Skeletal muscle satellite cell (primary cell): Measurements from ENCODE around the gene MAP2.
A peak's percentile ranks its signal among the peaks of the same experiment; 100 is the strongest.

Experiments
- H3K27me3 ChIP-seq: 2 replicates; pipeline ENCODE4 v1.7.0; 2013; ENCODE audit warnings: low read length; ENCODE audit not compliant: control insufficient read depth, insufficient read depth
- H3K36me3 ChIP-seq: 2 replicates; pipeline ENCODE4 v1.7.0; 2013; ENCODE audit warnings: mild to moderate bottlenecking, control low read depth, low read length; ENCODE audit not compliant: insufficient read depth
- H3K4me1 ChIP-seq: 2 replicates; pipeline ENCODE4 v1.7.0; 2013; ENCODE audit warnings: low read length; ENCODE audit not compliant: control insufficient read depth, insufficient read depth
- H3K4me2 ChIP-seq: 2 replicates; pipeline ENCODE4 v1.7.0; 2013; ENCODE audit warnings: mild to moderate bottlenecking, low read length
- H3K4me3 ChIP-seq: 2 replicates; pipeline ENCODE4 v1.7.0; 2013; ENCODE audit warnings: low read length
- H3K9ac ChIP-seq: 2 replicates; pipeline ENCODE4 v1.7.0; 2013; ENCODE audit warnings: mild to moderate bottlenecking, low read depth, low read length, moderate library complexity
- H3K9me3 ChIP-seq: replicated peaks from 2 replicates; pipeline ENCODE4 v1.7.0; 2013; ENCODE audit warnings: mild to moderate bottlenecking, control low read depth, low read length

The MAP2 gene

DNA sequence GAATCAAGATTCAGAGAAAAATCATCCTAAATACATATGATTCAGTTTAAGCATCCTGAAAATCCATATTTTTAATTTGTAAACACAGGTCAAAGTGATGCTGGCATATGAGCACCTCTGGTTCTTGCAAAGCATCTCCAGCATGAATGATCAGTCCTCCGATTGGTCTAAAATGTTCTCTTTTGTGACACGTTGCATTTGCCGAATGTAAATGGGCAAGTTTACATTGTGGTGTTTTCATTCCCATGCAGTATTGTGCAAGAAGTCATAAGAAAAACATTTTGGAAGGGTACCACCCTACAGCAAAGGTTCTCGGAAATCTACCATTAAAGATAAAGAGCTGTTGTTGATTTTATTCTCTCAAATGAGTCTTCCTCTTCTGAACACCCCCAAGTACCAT lies 239.8 kb downstream of the MAP2 start:
- Histone ChIP-seq H3K4me2 (peak overlapping the region; percentile 73), H3K27me3 (no peaks in the 10 kb centered on the region), H3K4me1 (peaks cover 10% of the 10 kb centered on the region), H3K4me3 (no peak overlapping the region), H3K9me3 (no peaks in the 10 kb centered on the region), H3K9ac (no peak overlapping the region), H3K36me3 (no peaks in the 10 kb centered on the region)

DNA sequence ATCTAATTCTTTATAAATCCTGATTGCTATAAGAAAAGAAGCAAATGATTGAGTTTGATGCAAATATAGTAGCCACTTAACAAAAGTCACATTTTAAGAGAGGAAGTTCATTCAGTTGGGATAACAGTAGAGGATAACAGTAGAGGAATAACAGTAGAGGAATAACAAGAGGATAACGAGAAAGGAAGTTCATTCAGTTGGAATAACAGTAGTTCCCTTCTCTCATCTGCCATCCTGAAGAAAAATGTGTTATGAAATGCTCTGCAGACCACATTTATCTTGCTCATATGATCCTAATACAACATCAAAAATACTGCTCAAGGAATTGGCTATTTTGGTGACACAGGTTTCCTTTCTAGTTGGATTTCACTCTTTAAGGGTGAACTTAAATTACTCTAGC lies 242.4 kb downstream of the MAP2 start:
- H3K9me3 ChIP-seq = no peaks in the 10 kb centered on the region
- H3K36me3 ChIP-seq = no peaks in the 10 kb centered on the region
- H3K4me1 ChIP-seq = peaks cover 10% of the 10 kb centered on the region
- no peaks in the 10 kb centered on the region for H3K27me3 ChIP-seq
- no peak overlapping the region for H3K9ac ChIP-seq
- no peak overlapping the region for H3K4me3 ChIP-seq
- no peak overlapping the region for H3K4me2 ChIP-seq

DNA sequence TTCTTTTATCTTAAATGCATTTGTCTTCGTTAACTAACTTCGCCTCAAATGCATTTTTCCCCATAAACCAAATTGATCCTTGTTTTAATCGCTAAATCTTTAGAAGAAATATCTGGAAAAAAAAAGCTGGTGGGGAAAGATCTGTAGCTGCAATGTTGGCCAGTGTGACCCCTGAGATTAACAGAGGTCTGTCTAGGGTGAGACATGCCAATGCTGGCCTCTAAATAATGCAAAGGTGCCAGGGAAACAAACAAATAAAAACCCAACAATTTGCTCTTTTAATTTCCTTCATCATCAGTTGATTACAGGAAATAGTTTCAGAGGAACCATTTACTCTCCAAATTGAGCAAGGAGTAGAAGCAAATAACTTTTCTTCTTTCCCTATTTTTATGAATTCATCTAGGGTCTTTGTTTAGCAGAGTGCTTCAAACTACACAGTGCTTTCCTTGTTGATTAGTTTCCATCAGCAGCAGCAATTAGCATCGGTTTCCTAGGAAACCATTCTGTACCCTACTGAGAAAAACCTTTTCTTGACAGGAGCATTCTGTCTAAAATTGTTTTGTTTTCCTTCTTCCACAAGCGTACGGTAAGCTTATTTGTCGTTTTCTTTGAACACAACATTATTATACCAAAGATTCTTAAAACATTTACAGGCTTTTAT lies 247.3 kb downstream of the MAP2 start:
- H3K9me3 ChIP-seq = no peaks in the 10 kb centered on the region
- H3K27me3 ChIP-seq = no peaks in the 10 kb centered on the region
- no peaks in the 10 kb centered on the region for H3K36me3 ChIP-seq
- H3K4me3 ChIP-seq = no peak overlapping the region
- H3K4me2 ChIP-seq = no peak overlapping the region
- no peaks in the 10 kb centered on the region for H3K4me1 ChIP-seq
- no peak overlapping the region for H3K9ac ChIP-seq

DNA sequence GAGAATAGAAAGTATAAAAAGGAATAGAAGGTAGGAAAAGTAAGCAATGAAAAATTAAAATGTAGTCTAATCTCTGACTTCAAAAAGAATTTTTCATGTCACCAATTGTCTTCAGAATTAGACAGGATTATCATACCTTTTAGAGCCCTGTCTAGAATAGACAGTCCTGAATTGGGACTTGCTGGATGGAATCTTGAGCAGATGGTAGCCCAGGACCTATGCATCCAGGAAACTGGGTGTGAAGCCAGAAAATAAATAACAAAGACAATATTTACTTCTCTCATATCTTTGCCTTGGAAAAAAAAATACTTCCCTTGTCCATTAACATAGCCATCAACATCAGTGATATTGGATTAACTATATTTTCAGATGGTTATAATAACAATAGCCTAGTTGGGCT lies 250.0 kb downstream of the MAP2 start:
- Histone ChIP-seq H3K36me3 (no peaks in the 10 kb centered on the region), H3K4me3 (no peak overlapping the region), H3K9me3 (no peaks in the 10 kb centered on the region), H3K4me2 (no peak overlapping the region), H3K9ac (no peak overlapping the region), H3K27me3 (no peaks in the 10 kb centered on the region), H3K4me1 (no peaks in the 10 kb centered on the region)

DNA sequence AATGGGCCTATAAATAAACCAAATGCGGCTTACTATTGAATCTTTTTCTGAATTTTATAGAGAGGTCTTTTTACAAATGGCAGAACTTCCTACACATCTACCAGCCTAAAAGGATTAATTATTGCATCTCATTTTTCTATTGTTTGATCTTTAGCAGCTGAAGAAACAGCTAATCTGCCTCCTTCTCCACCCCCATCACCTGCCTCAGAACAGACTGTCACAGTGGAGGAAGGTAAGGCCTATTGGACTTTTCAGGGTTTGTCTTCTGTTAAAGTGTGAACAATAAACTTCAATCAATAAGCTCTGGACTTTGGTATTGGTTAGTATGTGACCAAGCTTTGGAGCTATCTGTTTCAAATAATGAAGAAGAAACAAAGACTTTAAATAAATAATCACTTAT lies 256.7 kb downstream of the MAP2 start:
- H3K27me3 ChIP-seq = no peaks in the 10 kb centered on the region
- no peak overlapping the region for H3K4me2 ChIP-seq
- H3K9ac ChIP-seq = no peak overlapping the region

DNA sequence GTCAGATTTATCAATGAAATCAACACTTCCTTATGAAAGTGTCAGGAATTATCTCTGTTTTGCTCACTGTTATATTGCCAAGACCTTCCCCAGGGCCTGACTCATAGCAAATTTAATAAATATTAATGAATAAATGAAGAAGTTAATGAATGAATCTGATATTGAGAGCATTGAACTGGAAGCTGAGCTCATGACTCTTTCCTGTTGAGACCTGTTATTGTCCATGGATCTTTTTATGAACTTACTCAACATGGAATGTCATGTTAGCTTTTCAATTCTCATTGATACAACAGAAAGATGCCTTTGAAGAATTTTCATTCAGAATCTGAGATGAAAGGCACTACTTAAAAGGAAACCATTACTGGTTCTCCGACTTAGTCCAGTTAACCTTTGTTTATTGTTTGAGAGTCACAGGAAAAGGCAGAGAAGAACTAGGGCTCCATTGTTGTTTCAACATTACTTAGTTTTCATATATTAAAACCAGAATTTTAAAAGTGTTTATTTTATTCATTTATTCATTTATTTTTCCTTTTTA lies 257.4 kb downstream of the MAP2 start:
- Histone ChIP-seq H3K9me3 (no peaks in the 10 kb centered on the region), H3K9ac (no peak overlapping the region)

More for the DNA sequence above, 256.7 kb downstream of the MAP2 start:
- Histone ChIP-seq H3K9me3 (no peaks in the 10 kb centered on the region), H3K36me3 (no peaks in the 10 kb centered on the region), H3K4me3 (no peak overlapping the region), H3K4me1 (no peaks in the 10 kb centered on the region)

DNA sequence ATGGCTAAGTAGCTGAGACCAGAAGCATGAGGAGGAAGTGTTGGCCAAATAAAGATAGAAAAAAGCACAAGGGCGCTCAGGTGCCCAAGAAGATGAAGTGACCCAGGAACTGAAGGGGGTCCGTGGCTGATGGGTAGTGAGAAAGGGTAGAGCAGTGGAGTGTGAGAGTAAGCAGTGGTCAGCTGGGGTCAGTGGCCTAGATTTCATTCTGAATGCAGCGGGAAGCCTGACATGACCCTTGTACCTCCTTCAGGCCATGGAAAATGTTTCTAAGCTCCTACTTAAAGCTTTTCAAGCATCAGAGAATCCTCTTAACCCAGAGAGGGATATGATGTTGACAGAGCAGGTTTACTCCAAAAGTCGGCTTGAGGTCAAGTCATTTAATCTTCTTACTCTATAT lies 258.8 kb downstream of the MAP2 start:
- Histone ChIP-seq H3K36me3 (no peaks in the 10 kb centered on the region), H3K9ac (no peak overlapping the region), H3K9me3 (no peaks in the 10 kb centered on the region), H3K4me3 (no peak overlapping the region), H3K27me3 (no peaks in the 10 kb centered on the region), H3K4me2 (no peak overlapping the region), H3K4me1 (no peaks in the 10 kb centered on the region)

More for the DNA sequence above, 257.4 kb downstream of the MAP2 start:
- H3K4me1 ChIP-seq = no peaks in the 10 kb centered on the region
- no peaks in the 10 kb centered on the region for H3K27me3 ChIP-seq
- no peak overlapping the region for H3K4me3 ChIP-seq
- no peaks in the 10 kb centered on the region for H3K36me3 ChIP-seq
- no peak overlapping the region for H3K4me2 ChIP-seq

DNA sequence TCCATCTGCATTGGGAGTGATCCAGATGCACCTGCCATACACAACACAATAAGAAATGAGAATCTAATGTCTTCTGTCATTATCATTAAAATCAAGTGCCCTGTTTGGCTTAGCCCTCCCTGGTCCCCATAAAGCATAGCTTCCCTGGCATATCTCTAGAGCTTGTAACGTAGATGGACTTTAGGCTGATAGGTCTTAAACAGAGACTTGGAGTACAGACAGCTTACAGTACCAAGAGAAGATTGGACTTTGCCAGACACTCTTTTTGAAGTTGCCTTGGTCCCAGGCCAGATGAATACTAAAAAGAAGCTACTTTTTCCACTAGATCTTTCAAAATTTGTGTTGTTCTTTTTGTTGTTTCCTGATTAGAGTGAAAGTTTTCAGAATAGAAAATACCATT lies 261.5 kb downstream of the MAP2 start:
- H3K4me2 ChIP-seq = no peak overlapping the region
- H3K27me3 ChIP-seq = no peaks in the 10 kb centered on the region
- H3K4me1 ChIP-seq = no peaks in the 10 kb centered on the region
- no peak overlapping the region for H3K9ac ChIP-seq
- no peaks in the 10 kb centered on the region for H3K36me3 ChIP-seq
- no peak overlapping the region for H3K4me3 ChIP-seq
- no peaks in the 10 kb centered on the region for H3K9me3 ChIP-seq

DNA sequence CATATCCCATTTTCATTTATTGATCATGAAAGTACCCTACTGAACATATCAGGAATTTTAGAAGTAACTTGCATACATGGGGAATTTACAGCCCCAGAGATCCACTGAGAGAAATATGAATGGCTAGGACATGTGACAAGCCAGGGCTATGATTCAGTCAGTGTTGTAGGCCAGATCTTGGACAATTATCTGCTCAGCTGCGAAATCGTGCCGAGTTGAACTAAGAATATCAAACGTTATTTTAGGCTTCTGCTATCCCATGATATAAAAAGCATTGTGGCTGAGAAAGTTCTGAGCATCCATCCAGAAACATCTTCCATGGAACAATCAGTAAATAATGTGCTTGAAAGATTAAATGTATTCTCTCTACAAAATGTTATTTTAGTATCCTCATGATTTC lies 262.1 kb downstream of the MAP2 start:
- no peaks in the 10 kb centered on the region for H3K9me3 ChIP-seq
- no peak overlapping the region for H3K4me2 ChIP-seq
- H3K9ac ChIP-seq = no peak overlapping the region
- H3K36me3 ChIP-seq = no peaks in the 10 kb centered on the region
- H3K4me1 ChIP-seq = no peaks in the 10 kb centered on the region
- no peak overlapping the region for H3K4me3 ChIP-seq
- no peaks in the 10 kb centered on the region for H3K27me3 ChIP-seq

DNA sequence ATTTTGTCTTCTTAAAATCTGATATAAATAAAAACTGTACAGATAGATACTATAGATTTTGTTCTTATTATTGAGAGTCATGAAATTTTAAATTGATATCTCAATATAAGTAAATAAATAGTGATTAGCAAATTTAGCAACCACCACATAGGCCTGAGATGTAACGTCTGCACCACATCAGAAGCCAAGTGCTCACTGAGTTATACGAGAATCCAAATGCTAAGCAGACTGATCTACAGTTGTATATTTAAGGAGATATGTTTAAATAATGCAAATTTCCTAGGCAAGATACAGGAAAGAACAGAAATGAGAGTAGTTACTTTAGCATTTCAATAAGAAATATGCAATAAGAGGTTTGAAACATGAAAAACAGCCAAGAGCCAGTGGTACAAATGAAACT lies 262.6 kb downstream of the MAP2 start:
- Histone ChIP-seq H3K9me3 (no peaks in the 10 kb centered on the region), H3K4me1 (no peaks in the 10 kb centered on the region), H3K27me3 (no peaks in the 10 kb centered on the region), H3K4me2 (no peak overlapping the region), H3K9ac (no peak overlapping the region), H3K4me3 (no peak overlapping the region), H3K36me3 (no peaks in the 10 kb centered on the region)

DNA sequence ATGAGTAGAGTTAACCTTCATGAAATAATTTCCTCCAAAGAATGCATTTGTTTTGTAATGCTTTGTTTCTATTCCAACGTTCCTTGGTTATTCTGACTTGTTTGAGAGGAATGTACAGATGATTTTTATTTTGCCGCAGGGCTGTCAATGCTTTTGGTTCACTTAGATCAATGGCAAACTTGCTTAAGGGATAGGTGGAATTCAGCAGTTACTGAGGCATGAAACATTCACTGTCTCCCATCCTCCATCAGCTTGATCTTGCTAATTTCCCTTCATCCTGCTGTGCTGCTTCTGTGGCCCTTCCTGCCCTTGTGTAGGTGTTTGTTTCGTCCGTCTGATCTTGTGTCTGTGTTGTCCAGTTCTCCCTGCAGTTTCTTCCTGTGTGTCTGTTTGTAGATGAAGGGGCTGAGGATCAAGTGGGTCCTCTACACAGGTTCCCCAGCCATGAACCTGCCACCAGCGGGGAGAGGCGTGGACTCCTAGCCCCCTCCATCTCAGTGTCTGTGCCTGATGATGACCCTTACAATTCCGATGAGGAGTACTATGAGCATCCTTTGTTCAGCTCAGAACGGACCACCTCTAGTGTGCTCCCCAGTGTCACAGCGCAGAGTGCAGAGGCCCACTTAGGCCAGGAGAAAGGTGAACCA lies 263.6 kb downstream of the MAP2 start:
- no peak overlapping the region for H3K4me2 ChIP-seq
- no peaks in the 10 kb centered on the region for H3K27me3 ChIP-seq
- no peak overlapping the region for H3K4me3 ChIP-seq
- no peaks in the 10 kb centered on the region for H3K36me3 ChIP-seq
- H3K4me1 ChIP-seq = no peaks in the 10 kb centered on the region
- H3K9ac ChIP-seq = no peak overlapping the region
- no peaks in the 10 kb centered on the region for H3K9me3 ChIP-seq

DNA sequence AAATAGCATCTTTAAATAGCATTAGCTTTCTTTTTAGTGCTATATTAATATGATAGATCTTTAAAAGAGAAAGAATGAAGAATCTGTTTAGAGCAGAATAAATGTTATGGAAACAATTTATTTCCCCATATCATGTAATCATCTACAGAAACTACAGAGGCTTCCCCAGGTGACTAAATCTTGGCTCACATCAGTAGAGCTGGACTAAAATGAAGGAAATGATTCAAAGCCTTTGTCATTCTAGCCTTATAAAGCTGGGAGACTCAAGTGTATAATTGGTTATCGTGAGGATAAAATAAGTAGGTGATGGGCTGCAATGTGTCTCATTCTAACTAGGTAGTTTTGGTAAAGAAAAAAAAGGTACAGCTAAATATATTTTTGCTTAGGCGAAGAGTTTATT lies 264.5 kb downstream of the MAP2 start:
- H3K4me3 ChIP-seq = no peak overlapping the region
- no peaks in the 10 kb centered on the region for H3K27me3 ChIP-seq
- H3K36me3 ChIP-seq = no peaks in the 10 kb centered on the region
- no peaks in the 10 kb centered on the region for H3K9me3 ChIP-seq
- H3K4me1 ChIP-seq = no peaks in the 10 kb centered on the region
- no peak overlapping the region for H3K9ac ChIP-seq
- no peak overlapping the region for H3K4me2 ChIP-seq
